Measurements from ENCODE around the gene DAP.

The DAP gene

GRCh38 chr5:10689391-10690081 is 71.5 kb downstream of the DAP start:
- DNase-seq (ENCODE audit: low spot score) = no peak

GRCh38 chr5:10688651-10689171 is 72.3 kb downstream of the DAP start:
- DNase-seq (ENCODE audit: low spot score) = no peak

- no peak for DNase-seq (ENCODE audit: low spot score)
These were observed 74.1 kb downstream of the DAP start for GRCh38 chr5:10686890-10687289.

GRCh38 chr5:10685115-10685521 is 75.9 kb downstream of the DAP start:
- no peak for DNase-seq (ENCODE audit: low spot score)

- no peak for DNase-seq (ENCODE audit: low spot score)
These were observed 76.5 kb downstream of the DAP start for GRCh38 chr5:10684303-10685086.

GRCh38 chr5:10682801-10683525 is 78.1 kb downstream of the DAP start:
- DNase-seq (ENCODE audit: low spot score) = no peak

- no peak for DNase-seq (ENCODE audit: low spot score)
These were observed 79.0 kb downstream of the DAP start for GRCh38 chr5:10681731-10682679.

- DNase-seq (ENCODE audit: low spot score) = no peak
These were observed 80.1 kb downstream of the DAP start for GRCh38 chr5:10680876-10681481.

GRCh38 chr5:10679336-10679988 is 81.6 kb downstream of the DAP start:
- DNase-seq (ENCODE audit: low spot score) = no peak

- no peak for DNase-seq (ENCODE audit: low spot score)
These were observed 82.8 kb downstream of the DAP start for GRCh38 chr5:10678244-10678643.

GRCh38 chr5:10677533-10677932 is 83.5 kb downstream of the DAP start:
- DNase-seq (ENCODE audit: low spot score) = no peak

GRCh38 chr5:10676946-10677345 is 84.1 kb downstream of the DAP start:
- no peak for DNase-seq (ENCODE audit: low spot score)

- DNase-seq (ENCODE audit: low spot score) = no peak
These were observed 84.8 kb downstream of the DAP start for GRCh38 chr5:10676224-10676623.

- DNase-seq (ENCODE audit: low spot score) = no peak
These were observed 85.8 kb downstream of the DAP start for GRCh38 chr5:10675177-10675700.

GRCh38 chr5:10674582-10674981 is 86.5 kb downstream of the DAP start:
- no peak for DNase-seq (ENCODE audit: low spot score)

GRCh38 chr5:10674096-10674495 is 86.9 kb downstream of the DAP start:
- no peak for DNase-seq (ENCODE audit: low spot score)

GRCh38 chr5:10673407-10673806 is 87.6 kb downstream of the DAP start:
- DNase-seq (ENCODE audit: low spot score) = no peak

GRCh38 chr5:10673017-10673389 is 88.0 kb downstream of the DAP start:
- DNase-seq (ENCODE audit: low spot score) = no peak

GRCh38 chr5:10672146-10673016 is 88.7 kb downstream of the DAP start:
- no peak for DNase-seq (ENCODE audit: low spot score)
